Right forelimb (tissue), 1 donor: ENCODE measurements around the gene PALLD.

Experiments
- DNase-seq: peaks from one replicate; pipeline ENCODE4 v3.0.0-alpha.2; 2018

The PALLD gene

GRCh38 chr4:168630445-168631187, 133.8 kb downstream of the PALLD start:
- no peak for DNase-seq

GRCh38 chr4:168631241-168632162, 134.7 kb downstream of the PALLD start:
- peak; percentile 90 for DNase-seq

GRCh38 chr4:168632301-168632725, 135.5 kb downstream of the PALLD start:
- DNase-seq = no peak

GRCh38 chr4:168633064-168633463, 136.2 kb downstream of the PALLD start:
- DNase-seq = no peak

- DNase-seq = no peak
These were observed 136.6 kb downstream of the PALLD start for GRCh38 chr4:168633496-168633895.

GRCh38 chr4:168634276-168634802, 137.5 kb downstream of the PALLD start:
- peak; percentile 76 for DNase-seq

GRCh38 chr4:168636040-168636439, 139.2 kb downstream of the PALLD start:
- DNase-seq = no peak

GRCh38 chr4:168636506-168637196, 139.8 kb downstream of the PALLD start:
- no peak for DNase-seq

- DNase-seq = no peak
These were observed 141.3 kb downstream of the PALLD start for GRCh38 chr4:168637872-168638756.

GRCh38 chr4:168639914-168640313, 143.1 kb downstream of the PALLD start:
- DNase-seq = no peak

GRCh38 chr4:168641811-168642140, 144.9 kb downstream of the PALLD start:
- DNase-seq = no peak

- no peak for DNase-seq
These were observed 145.7 kb downstream of the PALLD start for GRCh38 chr4:168642591-168642990.

- DNase-seq = no peak
These were observed 146.4 kb downstream of the PALLD start for GRCh38 chr4:168643111-168643795.

- no peak for DNase-seq
These were observed 146.9 kb downstream of the PALLD start for GRCh38 chr4:168643796-168644159.

- no peak for DNase-seq
These were observed 149.3 kb downstream of the PALLD start for GRCh38 chr4:168646001-168646768.

- DNase-seq = no peak
These were observed 151.0 kb downstream of the PALLD start for GRCh38 chr4:168647646-168648375.

- DNase-seq = no peak
These were observed 151.6 kb downstream of the PALLD start for GRCh38 chr4:168648494-168648893.

- DNase-seq = no peak
These were observed 152.1 kb downstream of the PALLD start for GRCh38 chr4:168648929-168649328.

- DNase-seq = no peak
These were observed 154.5 kb downstream of the PALLD start for GRCh38 chr4:168651374-168651773.

- DNase-seq = no peak
These were observed 155.0 kb downstream of the PALLD start for GRCh38 chr4:168651864-168652263.
